HG03439 (cell line): ENCODE measurements around the gene PANK2.

ENCODE experiments used
- ATAC-seq: cut with Tn5 transposase; IDR thresholded peaks from one replicate; pipeline ENCODE4 v1.9.1; 2021; ENCODE audit warnings: mild to moderate bottlenecking, moderate library complexity; ENCODE audit not compliant: unreplicated experiment

Gene PANK2

DNA sequence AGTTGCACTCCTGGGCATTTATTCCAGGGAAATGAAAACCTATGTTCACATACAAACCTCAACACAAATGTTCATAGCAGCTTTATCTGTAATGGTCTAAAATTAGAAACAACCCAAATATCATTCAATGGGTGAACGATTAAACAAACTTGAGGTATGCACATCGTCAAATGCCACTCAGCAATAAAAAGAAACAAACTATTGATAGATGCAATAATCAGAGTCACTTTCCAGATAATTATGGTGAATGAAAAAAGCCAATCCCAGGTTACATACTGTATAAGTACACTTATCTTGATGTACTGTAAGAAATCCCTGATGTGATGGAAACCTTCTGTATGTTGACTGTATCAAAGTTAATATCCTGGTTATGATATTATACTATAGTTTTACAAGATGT, 87.3 kb downstream of the PANK2 start:
- ATAC-seq = no peak
